CD4-positive, alpha-beta T cell treated with Interleukin-6 at 100 ng/mL for 8 hours (primary cell): Measurements from ENCODE around the gene FGFBP2.

ENCODE experiments used
- DNase-seq: peaks from one replicate; pipeline ENCODE4 v3.0.0-alpha.2; 2020; ENCODE audit warnings: mixed read lengths, low spot score

The FGFBP2 gene

DNA sequence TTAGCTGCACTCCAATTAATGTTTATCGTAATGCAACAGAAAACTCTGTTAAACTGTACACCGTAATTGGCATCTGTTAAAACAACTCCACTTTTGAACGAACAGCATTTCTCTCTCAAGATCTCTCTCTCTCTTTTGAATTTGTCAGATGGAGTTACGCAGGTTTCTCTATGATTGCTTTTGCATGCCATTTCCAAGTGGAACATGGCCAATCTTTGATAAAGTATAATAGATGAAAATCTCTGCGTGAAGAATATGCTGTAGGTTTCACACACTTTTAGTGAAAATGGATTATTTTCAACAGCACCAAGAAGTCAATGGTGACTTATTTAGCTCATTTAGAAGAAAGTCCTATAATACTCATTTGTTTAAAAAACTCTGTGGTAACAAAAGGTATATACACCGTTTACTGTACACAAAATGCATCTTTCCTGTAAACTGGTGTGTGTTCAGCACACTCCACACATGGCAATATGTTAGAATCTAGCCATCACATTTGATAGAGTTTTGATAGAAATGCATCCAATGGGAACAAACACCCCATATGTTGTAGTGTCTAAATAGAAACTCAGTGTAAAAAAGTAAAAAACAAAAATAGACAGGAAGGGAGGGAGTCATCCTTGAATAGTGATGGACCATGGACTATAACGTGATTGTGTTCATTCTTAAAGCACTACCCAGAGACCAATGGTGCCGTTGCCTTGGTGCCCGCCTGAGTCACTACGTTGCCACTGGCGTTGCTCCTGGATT lies 5.8 kb upstream of the FGFBP2 start:
- no peak for DNase-seq

DNA sequence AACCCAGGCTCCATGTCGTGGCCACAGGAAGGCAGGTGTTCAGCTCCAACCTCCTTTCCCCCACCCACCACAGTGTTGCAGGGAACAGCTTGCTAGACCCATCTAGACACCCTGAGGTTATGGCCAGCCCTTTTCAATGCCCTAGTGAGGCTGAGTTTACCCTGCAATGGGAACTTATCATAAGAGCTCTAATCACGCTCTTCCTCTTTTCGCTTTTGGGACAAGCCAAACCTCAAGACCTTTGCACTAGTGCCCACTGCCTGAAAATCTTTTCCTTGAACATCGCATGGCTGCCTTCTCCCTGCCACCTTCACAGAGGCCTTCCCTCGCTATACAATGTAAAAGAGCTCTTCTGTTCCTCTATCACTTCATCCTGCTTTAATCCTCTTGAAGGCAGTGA lies 2.4 kb upstream of the FGFBP2 start:
- no peak for DNase-seq

DNA sequence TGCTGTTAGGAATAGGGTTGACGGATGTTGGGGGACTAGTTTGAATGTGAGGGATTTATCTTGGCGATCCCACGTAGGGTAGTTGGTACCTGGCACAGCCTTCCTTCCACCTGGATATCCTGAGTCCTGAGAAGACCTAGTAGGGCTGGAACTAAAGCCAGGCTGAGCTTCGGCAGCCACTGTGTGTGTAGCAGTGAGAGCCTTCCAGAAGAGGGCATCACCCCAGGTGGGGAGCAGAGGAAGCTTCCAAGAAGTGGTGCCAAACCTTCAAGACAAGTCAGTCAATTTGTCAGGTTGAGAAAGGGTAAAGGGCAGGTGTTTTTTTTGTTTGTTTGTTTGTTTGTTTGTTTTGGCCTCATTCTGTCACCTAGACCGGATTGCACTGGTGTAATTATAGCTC lies 1.2 kb upstream of the FGFBP2 start:
- no peak for DNase-seq

DNA sequence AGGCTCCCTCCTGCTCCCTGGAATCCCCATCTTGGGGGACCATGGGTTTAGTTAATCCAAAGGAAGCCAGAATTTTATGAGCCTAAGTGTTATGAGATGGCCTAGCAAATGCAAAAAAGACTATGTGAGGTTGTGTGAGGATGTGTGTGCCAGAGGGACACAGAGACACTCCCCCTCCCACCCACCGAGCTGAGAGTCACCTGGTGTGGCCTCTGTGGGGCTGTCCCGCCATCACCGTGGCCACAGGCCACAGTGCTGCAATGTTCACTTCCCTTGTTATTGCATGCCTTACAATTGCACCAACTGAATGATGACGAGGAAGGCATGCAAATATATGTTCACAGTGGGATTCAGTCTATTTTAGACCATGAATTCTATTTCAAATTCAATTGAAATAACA lies 601 bp upstream of the FGFBP2 start:
- DNase-seq, result no peak

DNA sequence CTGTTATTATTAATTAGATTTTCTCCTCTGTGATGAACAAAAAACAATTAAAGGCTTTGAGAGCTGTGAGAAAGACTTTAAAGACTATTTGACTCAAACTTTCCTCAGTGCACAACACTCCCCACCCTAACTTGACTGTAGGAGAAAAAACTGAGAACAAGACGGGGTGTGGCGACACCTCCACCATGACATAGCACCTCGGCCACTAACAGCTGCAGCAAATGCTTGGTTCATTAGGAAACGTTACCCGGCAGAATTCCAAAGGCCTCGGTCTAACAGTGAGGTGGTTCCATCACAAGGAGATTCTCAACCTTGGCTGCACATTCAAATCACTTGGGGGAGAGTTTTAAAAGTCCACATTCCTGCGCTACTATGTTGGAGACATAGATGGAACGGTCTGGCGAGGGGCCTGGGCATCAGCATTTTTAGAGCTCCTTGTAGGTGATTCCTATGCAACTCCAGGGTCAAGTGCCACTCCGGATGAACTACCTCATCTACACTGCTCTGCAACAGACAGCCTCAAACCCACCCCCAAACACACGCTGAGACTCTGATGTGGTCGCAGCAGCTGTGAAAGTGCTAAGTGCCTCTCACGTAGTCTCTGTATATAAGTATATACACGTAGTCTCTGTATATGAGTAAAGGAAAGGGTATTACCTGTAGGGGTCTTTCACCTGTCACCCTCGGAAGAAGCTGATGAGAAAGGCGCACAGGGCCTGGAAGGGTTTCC lies 1.0 kb downstream of the FGFBP2 start:
- DNase-seq, result peak; percentile 3

DNA sequence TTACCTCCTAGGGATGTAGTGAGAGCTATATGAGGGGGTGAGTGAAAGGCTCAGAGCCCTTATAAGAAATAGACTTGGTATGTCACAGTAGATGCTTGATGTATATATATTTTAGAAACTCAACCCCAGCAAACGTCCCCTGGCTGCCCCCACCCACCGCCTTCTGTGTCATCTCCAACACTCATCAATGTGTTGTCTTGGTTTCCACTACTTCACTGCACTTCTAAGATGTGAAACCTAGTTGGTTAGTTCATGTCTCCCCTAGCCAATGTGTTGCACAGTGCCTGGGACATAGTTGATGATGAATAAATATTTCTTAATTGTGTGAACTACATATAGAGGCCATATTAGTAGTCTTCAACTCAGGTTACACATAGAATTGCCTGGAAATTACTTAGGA lies 4.4 kb downstream of the FGFBP2 start:
- DNase-seq, result no peak

DNA sequence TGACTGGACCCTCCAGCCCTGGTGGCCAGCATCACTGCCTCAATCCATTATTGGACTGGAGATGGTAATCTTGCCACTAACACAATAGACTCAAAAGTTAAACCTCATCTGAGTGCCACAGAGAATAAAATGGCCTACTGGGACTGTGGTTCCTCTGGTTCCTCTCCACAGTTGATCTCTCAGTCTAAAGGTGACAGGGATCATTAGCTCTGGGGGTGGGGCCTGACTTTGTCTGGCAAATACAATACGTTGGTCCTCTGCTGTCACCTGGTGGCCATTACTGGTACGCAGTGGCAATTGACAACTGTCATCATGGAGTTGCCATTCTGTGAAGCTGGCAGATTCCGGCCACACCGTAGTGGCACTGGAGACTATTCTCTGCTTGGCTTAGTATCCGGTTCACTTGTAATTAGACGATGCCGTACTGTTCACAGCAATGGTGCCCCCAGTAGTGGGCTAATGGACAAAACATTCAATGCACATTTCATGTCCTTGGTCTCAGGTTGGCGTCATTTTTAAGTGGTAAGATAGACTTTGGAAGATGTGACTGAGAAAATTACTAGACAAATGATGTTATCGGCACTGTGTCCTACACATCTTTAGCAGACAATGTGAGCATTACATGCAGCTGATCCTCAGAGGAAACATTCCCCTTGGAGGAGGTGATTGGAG lies 6.7 kb downstream of the FGFBP2 start:
- peak; percentile 53 for DNase-seq

DNA sequence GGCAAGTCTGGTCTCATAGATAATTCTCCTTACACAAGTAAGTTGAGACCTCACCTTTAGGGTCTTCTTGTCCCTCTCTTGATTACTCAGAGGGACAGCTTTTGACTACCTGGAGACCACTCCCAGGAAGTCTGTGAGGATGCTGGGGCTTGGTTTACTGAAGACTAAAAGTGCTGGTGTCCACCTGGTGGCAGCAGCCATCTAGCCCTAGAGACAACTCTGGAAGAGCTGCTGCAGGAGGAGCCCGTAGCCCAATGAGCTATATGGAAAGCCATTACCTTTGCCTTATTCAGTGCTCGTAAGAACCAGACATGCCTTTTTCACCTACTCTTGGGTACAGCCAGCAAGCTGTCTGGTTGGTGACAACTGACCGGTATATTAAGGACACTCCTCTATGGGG lies 7.3 kb downstream of the FGFBP2 start:
- DNase-seq, result no peak

DNA sequence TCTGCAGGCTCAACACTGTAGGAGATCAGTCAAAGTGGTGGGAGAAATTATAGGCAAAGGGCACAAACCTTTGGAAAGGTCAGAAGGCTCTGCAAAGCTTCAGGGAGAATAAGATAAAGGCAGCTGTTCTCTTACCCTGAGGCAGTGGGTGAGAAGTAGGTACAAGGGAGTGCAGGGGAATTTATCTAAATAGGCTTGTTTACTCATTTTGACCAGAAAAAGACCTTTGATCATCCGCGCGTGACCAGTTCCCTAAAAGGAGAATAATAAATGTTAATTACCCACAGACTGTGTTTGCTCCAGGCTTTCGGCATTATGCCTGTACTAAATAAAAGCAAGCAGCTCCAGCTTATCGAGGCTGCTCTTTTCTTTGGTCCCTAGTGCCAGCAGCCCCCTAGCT lies 9.3 kb downstream of the FGFBP2 start:
- no peak for DNase-seq

DNA sequence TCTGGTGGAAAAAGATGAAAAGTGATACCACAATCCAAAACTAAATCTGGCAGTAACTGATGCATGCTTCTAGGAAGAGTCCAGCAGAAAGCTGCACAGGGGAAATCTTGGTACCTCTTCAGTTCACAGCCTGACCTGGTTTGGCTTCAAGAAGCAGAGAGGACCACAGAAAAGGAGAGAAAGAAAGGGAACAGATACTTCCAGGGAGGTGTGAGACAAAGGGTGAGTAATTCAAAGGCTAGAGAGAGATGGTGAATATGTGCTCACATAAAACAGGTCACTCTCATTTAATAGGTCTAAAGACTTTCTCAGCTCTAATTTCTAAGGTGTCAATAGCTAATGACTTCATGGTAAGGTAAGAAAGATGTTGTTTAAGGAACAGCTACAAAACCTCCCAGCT lies 11.2 kb downstream of the FGFBP2 start:
- no peak for DNase-seq

DNA sequence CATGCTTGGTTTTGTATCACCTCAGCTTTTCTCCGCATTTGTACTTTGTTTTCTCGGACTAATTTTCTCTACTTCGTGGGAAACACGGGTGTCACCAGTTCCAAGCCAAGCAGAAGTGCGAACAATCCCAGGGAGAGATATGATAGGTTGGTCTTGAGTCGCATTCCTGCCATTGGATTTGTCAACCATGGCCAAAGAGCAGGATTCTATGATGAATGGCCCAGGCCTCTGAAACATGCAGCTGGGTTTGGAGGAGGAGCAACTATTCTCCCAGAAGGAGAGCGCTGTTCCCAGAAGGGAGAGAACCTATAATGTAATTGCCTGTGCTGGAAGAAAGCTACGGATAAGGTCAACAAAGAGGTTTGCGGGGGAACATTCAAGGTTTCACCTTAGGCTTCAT lies 14.1 kb downstream of the FGFBP2 start:
- no peak for DNase-seq

DNA sequence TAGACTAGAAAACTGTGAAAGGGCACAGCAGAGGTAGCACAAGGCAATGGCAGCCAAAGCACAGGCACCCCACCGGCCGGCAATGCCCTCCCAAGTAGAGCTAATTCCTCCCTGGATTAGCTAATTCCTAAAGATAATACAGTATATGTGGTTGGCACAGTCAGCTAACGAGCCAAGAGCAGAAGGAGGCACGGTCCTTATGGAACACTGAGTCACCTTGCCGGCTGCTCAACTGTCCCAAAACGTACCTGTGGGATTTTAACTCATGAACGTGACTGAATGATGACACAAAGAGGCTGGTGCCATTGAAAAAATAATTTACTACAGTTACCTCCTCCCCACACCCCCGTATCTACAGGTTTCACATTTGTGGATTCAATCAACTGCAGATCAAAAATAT lies 15.3 kb downstream of the FGFBP2 start:
- DNase-seq, result no peak

DNA sequence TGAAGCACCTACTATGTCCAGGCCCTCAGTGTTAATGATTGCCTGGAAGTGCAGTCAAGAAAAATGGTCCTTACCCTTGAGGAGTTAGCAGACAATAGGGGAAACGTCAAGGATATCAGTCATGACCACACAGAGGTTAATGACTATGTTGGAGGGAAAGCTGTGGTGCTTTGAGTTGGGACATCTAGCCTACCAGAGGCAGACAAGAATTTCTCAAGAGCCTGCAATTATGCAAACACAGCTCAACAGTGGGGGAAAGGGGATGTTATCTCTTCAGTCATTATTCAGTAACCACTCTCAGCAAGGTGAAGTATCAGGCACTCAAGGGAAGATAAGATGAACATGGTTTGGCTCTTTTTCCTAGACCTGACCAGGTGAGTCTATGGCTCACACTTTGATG lies 17.5 kb downstream of the FGFBP2 start:
- DNase-seq, result no peak

DNA sequence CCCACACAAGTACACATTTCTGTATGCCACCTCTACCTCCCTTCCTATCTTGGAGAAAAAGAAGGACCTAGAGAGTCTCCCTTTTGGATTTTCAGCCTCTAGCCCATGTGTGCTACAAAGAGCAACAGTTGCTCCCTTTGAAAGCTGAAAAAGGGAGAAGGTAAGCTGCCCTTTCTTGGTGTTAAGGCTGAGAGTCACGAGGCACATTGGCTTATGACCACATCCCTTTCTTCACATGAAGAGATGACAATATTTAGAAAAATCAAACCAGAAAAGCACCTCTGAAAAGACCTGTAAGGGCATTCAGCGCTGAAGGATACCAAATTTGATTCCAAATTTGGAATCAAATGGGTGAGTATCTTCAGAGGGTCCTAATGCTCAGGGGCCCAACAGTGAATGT lies 18.1 kb downstream of the FGFBP2 start:
- no peak for DNase-seq

DNA sequence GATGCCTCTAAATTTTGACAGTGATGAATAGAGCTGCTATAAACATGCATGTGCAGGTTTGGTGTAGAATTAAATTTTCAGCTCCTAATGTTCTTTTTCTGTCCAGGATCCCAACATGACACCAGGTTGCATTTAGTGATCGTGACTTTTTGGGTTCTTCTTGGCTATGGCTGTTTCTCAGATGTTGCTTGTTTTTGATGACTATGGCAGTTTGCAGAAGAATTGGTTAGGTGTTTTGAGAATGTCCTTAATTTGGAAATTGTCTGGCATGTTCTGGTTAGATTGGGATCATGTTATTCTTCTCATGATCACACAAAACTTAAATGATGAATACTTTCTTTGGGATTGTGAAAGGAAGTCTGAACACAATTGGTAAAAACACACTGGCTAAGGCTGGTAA lies 20.7 kb downstream of the FGFBP2 start:
- DNase-seq, result no peak

DNA sequence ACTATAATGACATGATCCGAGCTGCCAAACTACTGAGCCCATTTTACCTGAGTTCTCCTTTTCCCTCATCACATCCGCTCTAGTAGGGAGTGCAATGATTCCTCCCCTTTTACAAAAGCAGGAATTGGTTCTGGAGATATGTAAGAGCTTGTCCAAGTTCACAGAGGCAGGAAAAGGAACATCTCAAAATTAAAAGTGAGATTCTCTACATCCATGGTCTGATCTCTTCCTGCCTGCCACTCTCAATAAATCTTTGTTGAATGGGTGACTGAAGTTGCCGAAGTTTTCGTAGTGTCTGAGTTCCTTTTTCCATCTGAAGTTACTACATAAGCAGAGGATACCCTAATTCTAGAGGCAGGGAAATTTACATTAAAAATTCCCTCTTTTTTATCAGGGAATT lies 24.3 kb downstream of the FGFBP2 start, which contains the start of gene FGFBP1:
FGFBP1 (minus strand) TSS at position 101 of the 400 bp plus-strand sequence. CDS start 2,108 bp downstream, outside the sequence.
- no peak for DNase-seq

DNA sequence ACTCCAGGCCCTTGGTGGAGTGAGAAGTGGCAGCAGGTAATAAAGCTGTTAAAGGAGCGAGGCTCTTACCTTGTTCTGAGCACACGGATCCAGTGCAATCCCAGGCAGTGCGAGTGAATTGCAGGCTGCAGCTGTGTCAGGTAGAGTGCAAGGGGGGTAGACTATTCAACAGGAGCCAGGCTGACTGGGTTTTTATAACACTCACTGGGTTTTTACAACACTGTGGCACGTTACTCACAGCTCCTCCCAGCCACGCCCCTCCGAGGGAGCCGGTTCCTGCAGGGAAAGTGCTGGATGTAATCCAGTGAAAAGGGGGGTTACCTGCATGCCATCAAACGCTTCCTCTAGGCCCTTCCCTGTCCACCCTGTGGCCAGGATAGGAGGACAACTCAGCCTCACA lies 24.8 kb downstream of the FGFBP2 start:
- DNase-seq, result no peak

DNA sequence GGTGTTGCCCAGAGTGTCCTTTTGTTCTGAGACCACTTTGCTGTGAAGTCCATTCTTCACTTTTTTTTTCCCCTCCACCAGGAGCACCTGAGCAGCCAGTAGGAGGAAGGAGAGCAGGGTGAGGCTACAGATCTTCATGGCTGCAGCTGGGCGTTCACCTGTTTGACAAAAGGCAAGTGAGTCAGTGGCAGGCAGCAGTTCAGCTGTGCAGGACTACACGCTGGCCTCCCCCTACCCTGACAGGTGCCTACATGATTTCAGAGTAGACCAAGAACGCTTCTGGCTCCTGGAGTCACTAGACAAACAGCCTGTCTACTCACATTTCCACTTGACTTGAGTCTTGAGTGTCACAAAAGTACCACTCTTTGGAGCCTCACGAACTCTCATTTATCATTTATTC lies 26.5 kb downstream of the FGFBP2 start:
- DNase-seq, result no peak

DNA sequence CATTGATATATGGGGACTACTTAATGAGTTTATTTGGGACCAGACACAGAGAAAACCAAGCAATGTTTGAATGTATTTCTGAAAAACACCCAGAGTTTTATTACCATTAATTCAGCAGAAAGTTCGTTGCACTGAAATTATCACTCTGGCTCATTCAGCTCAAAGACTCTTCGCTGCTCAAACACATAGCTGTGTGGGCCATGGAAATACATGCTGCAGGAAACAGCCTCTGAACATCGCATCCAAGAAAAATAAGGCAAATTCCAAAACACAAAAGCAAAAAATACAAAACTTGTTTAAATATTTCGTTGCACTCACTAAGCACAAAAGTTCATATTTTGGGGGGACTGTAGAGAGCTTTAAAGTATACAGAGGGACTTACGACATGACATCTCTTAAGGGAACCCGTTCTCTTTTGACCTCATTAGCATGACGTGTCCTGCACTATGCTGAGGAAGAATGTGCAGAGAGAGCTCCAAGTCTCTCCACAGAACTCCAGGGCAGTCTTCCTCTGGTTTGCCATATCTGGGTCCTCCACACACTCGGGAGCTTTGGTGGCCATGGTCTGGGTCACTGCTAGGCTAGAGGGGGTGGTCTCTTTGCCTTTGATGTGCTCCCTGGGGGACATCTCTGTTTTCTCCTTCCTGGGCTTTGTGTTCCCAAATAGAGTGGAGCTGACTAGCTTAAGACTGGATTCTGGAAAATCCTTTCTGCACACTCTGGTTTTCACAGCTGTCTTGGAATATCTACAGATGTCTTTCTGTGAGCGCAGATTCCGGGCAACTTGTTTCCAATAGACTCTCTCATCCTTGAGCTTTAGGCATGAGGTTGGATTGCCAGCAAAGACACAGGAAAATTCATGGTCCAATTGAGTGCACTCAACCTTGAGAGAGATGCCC lies 27.2 kb downstream of the FGFBP2 start:
- no peak for DNase-seq

DNA sequence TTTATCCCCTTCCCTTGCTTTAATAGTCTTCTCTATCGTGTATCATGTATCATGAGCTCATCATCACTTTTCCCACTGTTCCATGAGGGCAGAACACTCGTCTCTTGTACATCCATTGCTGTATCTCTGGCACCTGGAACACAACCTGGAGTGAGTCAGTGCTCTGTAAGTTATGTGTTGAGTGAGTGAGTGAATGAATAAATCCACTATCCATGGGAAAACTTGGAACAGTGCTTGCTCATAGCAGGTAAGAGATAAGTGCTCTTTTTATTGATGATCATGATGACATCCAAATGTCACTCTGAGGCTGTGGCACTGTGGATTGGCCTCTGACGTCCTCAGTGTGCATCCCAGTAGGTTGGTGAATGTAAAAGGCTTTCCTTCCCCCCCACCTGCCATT lies 28.7 kb downstream of the FGFBP2 start:
- DNase-seq, result no peak

DNA sequence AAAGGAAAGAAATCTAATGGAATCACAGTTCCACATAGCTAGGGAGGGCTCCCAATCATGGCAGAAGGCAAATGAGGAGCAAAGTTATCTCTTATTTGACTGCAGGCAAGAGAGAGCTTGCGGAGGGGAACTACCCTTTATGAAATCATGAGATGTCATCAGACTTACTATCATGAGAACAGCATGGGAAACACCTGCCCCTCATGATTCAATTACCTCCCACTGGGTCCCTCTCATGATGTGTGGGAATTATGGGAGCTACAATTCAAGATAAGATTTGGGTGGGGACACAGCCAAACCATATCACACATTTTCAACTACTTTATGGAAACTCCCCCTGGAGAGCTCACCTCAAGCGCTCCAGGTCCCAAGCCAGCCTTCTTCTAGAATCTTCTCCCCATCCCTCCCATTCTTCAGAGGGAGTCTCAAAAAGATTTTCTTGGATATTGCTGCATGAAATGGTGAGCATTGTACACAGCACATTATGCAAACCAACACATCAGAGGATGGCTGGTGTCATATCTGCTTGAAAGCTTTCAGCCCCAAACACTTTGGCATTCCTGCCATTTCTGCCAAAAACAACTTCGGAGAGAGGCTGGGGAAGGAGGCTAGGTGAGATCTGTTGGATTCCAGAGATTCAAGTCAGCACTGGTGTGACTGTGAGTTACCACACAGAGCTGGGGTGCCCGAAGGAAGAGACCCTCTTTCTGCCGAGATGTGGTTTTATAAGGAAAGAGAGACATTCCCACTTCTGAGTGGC lies 31.3 kb downstream of the FGFBP2 start:
- no peak for DNase-seq
